GM18951 (cell line): Measurements from ENCODE around the gene F13A1.

ENCODE experiments used
- POLR2A ChIP-seq: IDR thresholded peaks from 4 replicates; pipeline ENCODE4 v1.6.1; 2011; ENCODE audit warnings: mild to moderate bottlenecking; ENCODE audit not compliant: insufficient read length, insufficient read depth; ENCODE audit errors: extremely low read depth
- in situ Hi-C: fragments of 300-500 bp; cut with MboI; formaldehyde crosslinking; loops from one replicate; pipeline ENCODE4 v1.12.0; 2022; ENCODE audit warnings: low sequenced_read_pairs, mixed read lengths, inconsistent platforms; ENCODE audit not compliant: unreplicated experiment

Gene F13A1

GRCh38 chr6:6218759-6219085, 101.7 kb downstream of the F13A1 start:
- no peak for TF ChIP-seq POLR2A
- in situ Hi-C loops = no loop called here

GRCh38 chr6:6217855-6218758, 102.4 kb downstream of the F13A1 start:
- TF ChIP-seq POLR2A = no peak
- in situ Hi-C loops = no loop called here

- TF ChIP-seq POLR2A = no peak
- in situ Hi-C loops = no loop called here
These were observed 109.5 kb downstream of the F13A1 start for GRCh38 chr6:6210994-6211393.

- TF ChIP-seq POLR2A = no peak
- in situ Hi-C loops = no loop called here
These were observed 117.6 kb downstream of the F13A1 start for GRCh38 chr6:6202886-6203285.

- TF ChIP-seq POLR2A = no peak
- in situ Hi-C loops = no loop called here
These were observed 119.3 kb downstream of the F13A1 start for GRCh38 chr6:6201200-6201599.

- no peak for TF ChIP-seq POLR2A
- in situ Hi-C loops = no loop called here
These were observed 120.8 kb downstream of the F13A1 start for GRCh38 chr6:6199678-6200077.

GRCh38 chr6:6196762-6197161, 123.7 kb downstream of the F13A1 start:
- no peak for TF ChIP-seq POLR2A

GRCh38 chr6:6195080-6195479, 125.4 kb downstream of the F13A1 start:
- in situ Hi-C loops = no loop called here
- TF ChIP-seq POLR2A = no peak

More at GRCh38 chr6:6196762-6197161, 123.7 kb downstream of the F13A1 start:
- in situ Hi-C loops = no loop called here

- in situ Hi-C loops = no loop called here
- no peak for TF ChIP-seq POLR2A
These were observed 127.2 kb downstream of the F13A1 start for GRCh38 chr6:6193221-6193745.

- TF ChIP-seq POLR2A = no peak
- in situ Hi-C loops = no loop called here
These were observed 128.6 kb downstream of the F13A1 start for GRCh38 chr6:6191909-6192308.

GRCh38 chr6:6191476-6191875, 129.0 kb downstream of the F13A1 start:
- in situ Hi-C loops = no loop called here
- TF ChIP-seq POLR2A = no peak

GRCh38 chr6:6180684-6181083, 139.8 kb downstream of the F13A1 start:
- no peak for TF ChIP-seq POLR2A
- in situ Hi-C loops = no loop called here

GRCh38 chr6:6179858-6180623, 140.4 kb downstream of the F13A1 start:
- no peak for TF ChIP-seq POLR2A
- in situ Hi-C loops = no loop called here
